Measurements from ENCODE around the gene GABRR3.

GABRR3 gene

GRCh38 chr3:97954228-97954827, 80.8 kb downstream of the GABRR3 start:
- DNase-seq: no peak

- DNase-seq: no peak
Measured at GRCh38 chr3:97952872-97953271, 82.2 kb downstream of the GABRR3 start.

GRCh38 chr3:97952280-97952679, 82.8 kb downstream of the GABRR3 start:
- no peak for DNase-seq

- DNase-seq: no peak
Measured at GRCh38 chr3:97950360-97950759, 84.8 kb downstream of the GABRR3 start.

GRCh38 chr3:97949743-97950142, 85.4 kb downstream of the GABRR3 start:
- DNase-seq: no peak

- no peak for DNase-seq
Measured at GRCh38 chr3:97949110-97949485, 86.0 kb downstream of the GABRR3 start.

GRCh38 chr3:97948351-97949109, 86.6 kb downstream of the GABRR3 start:
- DNase-seq: no peak

- DNase-seq: no peak
Measured at GRCh38 chr3:97942801-97943546, 92.1 kb downstream of the GABRR3 start.

GRCh38 chr3:97940034-97940433, 95.1 kb downstream of the GABRR3 start:
- DNase-seq: no peak

- DNase-seq: no peak
Measured at GRCh38 chr3:97939401-97939800, 95.7 kb downstream of the GABRR3 start.

GRCh38 chr3:97938444-97938843, 96.7 kb downstream of the GABRR3 start:
- no peak for DNase-seq

- DNase-seq: peak; percentile 12
Measured at GRCh38 chr3:97937205-97937604, 97.9 kb downstream of the GABRR3 start.

- DNase-seq: no peak
Measured at GRCh38 chr3:97935842-97936241, 99.3 kb downstream of the GABRR3 start.
